ENCODE results near the gene SPATA17. TPM values are rescaled to one million over a fixed set of nuclear protein-coding genes. Genes with fewer than 3 reads are reported as not detected.

The SPATA17 gene
- total and polyA plus RNA-seq, 11 donors = 0.39 to 1.6 (median 0.63) TPM

DNA sequence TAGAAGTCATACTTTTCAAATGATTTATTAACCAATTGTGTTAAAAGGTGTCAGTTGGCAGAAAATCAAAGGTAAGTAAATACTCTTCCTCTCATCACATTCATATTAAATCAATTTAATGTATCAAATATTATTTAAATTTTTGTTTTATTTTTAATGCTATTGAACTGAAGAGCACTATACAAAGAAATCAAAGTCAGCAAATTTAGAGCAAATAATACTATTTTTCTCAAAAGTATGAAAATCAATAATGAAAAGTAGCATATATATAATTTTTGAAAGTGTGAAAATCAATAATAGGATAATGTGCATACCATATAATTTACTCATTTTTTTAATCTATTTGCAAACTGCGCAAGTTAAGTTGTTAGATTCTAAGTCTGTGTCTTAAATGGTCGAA lies 181.0 kb downstream of the SPATA17 start:
- H3K4me1 ChIP-seq = no peaks in the 10 kb centered on the region
- H3K36me3 ChIP-seq = no peaks in the 10 kb centered on the region
- TF ChIP-seq POLR2A (IDR thresholded peaks at IDR 0.05) (no peak), CTCF (IDR thresholded peaks at IDR 0.05) (no peak)
- no peak overlapping the region for H3K27ac ChIP-seq
- H3K4me3 ChIP-seq = no peak overlapping the region
- DNase-seq (no peak), ATAC-seq (no peak)
- WGBS, 4 donors = 93 to 94% (median 93%) methylated on average over 2 of the region's 2 CpGs
- H3K27me3 ChIP-seq = no peaks in the 10 kb centered on the region
- H3K9me3 ChIP-seq = peaks cover 0 to 9% (median 0%) of the 10 kb centered on the region in 12 donors
- intact Hi-C loops (cut with DNase I) = no loop called here

- Histone ChIP-seq H3K4me3 (no peak overlapping the region), H3K27me3 (no peaks in the 10 kb centered on the region), H3K36me3 (no peaks in the 10 kb centered on the region), H3K4me1 (no peaks in the 10 kb centered on the region), H3K27ac (no peak overlapping the region), H3K9me3 (peaks cover 0 to 15% (median 0%) of the 10 kb centered on the region in 12 donors)
- 73 to 77% (median 76%) methylated on average over 5 of the region's 5 CpGs for WGBS, 4 donors
- intact Hi-C loops (cut with DNase I) = no loop called here
- ATAC-seq (no peak), DNase-seq (no peak)
- no peak for TF ChIP-seq POLR2A (IDR thresholded peaks at IDR 0.05)
- TF ChIP-seq CTCF (IDR thresholded peaks at IDR 0.05) = no peak
Measured at GRCh38 chr1:217813031-217813430, 181.9 kb downstream of the SPATA17 start.

DNA sequence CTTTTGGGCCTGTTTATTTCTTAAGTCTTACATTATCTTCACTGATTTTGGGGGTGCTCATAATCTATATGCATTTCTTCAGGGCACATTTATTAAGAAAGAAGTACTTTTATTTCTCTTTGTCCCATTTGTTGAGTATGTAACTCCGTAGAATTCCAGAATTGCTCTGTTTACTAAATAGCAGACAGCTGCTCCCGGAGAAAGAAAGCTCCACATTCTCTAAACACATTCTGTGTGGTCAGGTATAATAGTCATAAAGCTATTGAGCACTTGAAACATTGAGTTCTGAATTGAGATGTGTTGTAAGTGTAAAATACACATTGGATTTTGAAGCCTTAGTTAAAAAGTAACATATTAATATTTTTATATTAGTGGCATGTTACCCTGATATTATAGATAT lies 206.5 kb downstream of the SPATA17 start:
- ATAC-seq (no peak), DNase-seq (no peak)
- no peaks in the 10 kb centered on the region for H3K4me1 ChIP-seq
- H3K4me3 ChIP-seq = no peak overlapping the region
- intact Hi-C loops (cut with DNase I) = no loop called here
- H3K27ac ChIP-seq = no peak overlapping the region
- no peaks in the 10 kb centered on the region for H3K36me3 ChIP-seq
- TF ChIP-seq CTCF (IDR thresholded peaks at IDR 0.05) (no peak), POLR2A (IDR thresholded peaks at IDR 0.05) (no peak)
- H3K27me3 ChIP-seq = no peaks in the 10 kb centered on the region
- H3K9me3 ChIP-seq = no peaks in the 10 kb centered on the region
- 87 to 90% (median 88%) methylated on average over 2 of the region's 2 CpGs for WGBS, 4 donors

GRCh38 chr1:217839161-217839560 lies 208.0 kb downstream of the SPATA17 start:
- 61 to 83% (median 77%) methylated on average over 3 of the region's 3 CpGs for WGBS, 4 donors
- no peaks in the 10 kb centered on the region for H3K4me1 ChIP-seq
- TF ChIP-seq POLR2A (IDR thresholded peaks at IDR 0.05) (no peak), CTCF (IDR thresholded peaks at IDR 0.05) (no peak)
- no peak for ATAC-seq
- no peak for DNase-seq
- no peaks in the 10 kb centered on the region for H3K36me3 ChIP-seq
- intact Hi-C loops (cut with DNase I) = no loop called here
- H3K4me3 ChIP-seq = no peak overlapping the region
- no peak overlapping the region for H3K27ac ChIP-seq
- H3K27me3 ChIP-seq = no peaks in the 10 kb centered on the region
- no peaks in the 10 kb centered on the region for H3K9me3 ChIP-seq

Measured in heart left ventricle (tissue), 16 donors.